CD4-positive, alpha-beta T cell treated with Interleukin-21 for 1 hour (primary cell): ENCODE results near the gene CCDC74A.
"Not testable (repeated sequence)": the region's sequence is repeated elsewhere in the genome, so short reads cannot be mapped to it uniquely, and the experiment has no call there.

Experiments used
- DNase-seq: peaks from one replicate; pipeline ENCODE4 v3.0.0-alpha.2; 2020

Gene CCDC74A

DNA sequence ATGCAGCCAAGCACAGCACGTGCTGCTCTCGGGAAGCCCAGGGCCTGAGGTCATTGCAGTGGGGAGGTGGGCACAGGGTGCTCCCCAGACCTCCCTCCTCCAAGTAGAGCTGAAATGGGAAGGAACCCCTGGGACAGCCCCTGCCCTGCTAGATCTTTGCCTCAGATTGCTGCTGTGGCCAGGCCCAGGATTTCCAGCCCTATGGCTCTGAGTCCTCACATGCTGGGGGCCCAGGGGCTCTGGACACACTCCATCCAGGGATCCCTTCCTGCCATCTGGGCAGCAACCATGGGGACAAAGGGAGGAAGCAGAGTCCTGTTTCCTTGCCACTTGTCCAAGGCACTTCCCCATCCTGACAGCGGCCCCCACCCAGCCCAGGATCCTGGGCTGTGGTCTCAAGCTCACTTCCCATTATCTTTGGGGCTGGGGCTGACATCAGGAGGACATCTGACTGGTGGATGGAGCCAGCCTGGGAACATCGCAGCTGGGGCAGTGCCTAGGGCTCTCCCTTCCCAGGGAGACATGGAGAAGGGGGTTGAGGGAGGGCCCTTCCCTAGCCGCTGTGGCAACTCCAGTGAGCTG is 2.3 kb downstream of the CCDC74A start:
- DNase-seq, result not testable (repeated sequence)

DNA sequence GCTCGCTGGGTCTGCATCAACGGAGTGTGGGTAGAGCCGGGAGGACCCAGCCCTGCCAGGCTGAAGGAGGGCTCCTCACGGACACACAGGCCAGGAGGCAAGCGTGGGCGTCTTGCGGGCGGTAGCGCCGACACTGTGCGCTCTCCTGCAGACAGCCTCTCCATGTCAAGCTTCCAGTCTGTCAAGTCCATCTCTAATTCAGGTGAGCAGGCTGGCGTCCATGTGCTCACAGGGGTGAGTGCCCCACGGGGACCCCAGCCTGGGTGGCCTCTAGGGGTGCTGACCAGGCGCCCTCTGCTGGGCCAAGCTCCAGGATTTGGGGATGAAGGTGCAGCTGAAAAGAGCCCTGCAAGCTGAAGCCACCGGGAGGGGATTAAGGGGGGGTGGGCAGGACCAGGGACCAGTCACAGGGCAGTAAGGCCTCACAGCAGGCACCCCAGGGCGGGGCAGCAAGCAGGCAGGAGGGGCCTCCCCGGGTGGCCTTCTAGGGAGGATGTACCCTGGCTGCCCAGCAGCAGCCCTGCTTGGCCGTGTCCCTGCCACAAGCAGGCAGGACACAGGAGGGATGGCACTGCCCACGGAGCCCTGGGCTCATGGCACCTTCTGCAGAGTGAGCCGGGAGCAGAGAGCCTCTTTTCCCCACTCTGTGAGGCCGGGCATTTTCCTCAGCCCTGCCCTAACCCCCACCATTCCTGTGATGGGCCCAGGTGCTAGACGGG is 3.1 kb downstream of the CCDC74A start:
- DNase-seq, result not testable (repeated sequence)

DNA sequence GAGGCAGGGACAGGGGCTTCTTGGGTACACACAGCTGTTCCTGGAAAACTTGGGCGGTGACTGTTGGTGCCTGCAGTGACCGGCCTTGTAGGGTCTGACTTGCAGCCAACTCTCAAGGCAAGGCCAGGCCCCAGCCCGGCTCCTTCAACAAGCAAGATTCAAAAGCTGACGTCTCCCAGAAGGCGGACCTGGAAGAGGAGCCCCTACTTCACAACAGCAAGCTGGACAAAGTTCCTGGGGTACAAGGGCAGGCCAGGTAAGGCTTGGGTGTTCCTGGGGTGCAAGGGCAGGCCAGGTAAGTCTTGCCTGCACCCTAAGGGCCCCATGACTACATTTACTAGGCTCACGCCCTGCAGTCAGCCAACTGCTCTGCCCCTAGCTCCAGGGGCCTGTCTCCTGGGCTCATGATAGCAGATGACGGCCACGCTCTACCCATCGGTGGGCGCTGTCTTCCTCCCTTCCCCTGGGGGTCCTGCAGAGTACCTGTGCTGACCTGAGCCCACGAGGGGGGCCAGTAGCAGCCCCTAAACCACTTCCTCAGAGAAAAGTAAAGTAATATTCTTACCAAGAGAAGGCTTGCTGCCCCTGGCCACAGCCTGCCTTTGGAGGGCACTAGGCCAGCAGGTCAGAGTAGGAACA is 4.0 kb downstream of the CCDC74A start:
- DNase-seq, result not testable (repeated sequence)

DNA sequence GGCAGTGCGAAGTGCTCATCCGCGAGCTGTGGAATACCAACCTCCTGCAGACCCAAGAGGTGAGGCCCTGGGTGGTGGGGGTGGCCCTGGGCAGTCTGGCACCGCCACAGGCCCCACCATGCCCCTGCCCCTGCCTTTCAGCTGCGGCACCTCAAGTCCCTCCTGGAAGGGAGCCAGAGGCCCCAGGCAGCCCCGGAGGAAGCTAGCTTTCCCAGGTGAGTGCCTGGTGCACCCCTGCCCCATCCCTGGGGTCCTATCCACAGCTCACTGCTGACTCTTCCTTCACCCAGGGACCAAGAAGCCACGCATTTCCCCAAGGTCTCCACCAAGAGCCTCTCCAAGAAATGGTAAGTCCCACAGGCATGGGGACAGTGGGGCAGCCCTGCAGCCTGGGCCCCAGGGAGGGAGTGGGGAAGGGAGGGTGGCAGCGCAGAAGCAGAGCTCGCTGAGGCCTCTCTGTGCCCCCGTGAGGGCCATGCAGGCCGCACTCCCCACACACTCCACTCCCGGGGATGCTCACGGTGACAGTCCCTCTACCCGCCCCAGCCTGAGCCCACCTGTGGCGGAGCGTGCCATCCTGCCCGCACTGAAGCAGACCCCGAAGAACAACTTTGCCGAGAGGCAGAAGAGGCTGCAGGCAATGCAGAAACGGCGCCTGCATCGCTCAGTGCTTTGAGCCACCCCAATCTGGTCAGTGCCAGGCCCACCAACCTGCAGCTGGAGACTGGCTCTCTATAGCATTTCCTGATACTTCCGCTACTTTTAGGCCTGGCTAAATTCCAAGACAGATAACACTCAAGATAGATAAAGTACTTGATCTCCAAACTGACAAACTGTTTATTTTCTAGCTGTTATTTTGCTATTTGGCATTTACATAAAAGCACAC is 5.3 kb downstream of the CCDC74A start:
- not testable (repeated sequence) for DNase-seq

DNA sequence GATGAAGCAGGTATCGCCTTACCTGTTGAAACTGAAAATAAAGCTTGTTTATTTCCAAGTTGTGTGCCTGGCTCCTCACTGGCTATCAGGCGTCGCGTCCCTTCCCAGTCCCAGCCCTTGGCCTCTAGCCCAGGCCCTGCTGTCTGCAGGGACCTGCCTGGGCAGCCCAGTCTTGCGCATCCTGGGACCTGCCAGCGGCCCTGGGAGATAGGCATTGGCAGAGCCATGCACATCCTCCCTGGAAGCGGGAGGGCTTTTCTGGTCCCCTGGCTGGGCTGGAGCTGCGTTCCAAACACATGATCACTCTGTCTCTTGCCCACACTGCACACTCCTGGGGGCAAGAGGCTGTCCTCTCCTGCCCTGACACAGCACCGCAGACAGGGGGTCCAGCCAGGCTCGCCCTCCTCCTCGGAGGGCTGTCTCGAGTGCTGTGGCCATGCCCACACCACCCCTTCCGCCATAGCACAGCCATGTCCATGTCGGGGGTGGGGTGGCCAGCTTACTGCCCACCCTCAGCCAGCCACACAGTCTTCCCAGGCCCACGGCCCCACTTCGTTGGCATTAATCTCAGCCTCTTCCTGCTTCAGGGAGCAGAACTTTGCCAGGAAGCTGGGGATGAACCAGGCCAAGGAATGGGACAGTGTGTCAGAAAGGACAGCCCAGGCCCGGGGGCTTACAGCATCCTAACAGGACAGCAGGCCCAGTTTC is 6.1 kb downstream of the CCDC74A start:
- not testable (repeated sequence) for DNase-seq

DNA sequence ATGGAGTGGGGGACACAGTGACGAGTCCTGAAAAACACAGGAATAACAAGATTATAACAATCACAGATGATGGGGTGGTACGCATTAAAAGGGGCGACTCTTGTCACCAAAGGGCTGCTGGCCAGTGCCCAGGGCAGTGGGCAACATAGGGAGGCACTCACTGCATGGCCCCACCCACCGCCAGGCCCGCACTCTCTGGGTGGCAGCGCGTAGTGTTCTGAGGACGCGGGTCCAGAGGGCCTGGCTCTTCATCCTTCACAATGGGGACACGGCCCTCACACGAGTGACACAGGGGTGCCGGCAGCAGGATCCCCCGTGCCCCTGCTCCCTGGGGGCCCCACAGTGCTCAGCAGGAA is 6.6 kb downstream of the CCDC74A start:
- DNase-seq, result not testable (repeated sequence)

DNA sequence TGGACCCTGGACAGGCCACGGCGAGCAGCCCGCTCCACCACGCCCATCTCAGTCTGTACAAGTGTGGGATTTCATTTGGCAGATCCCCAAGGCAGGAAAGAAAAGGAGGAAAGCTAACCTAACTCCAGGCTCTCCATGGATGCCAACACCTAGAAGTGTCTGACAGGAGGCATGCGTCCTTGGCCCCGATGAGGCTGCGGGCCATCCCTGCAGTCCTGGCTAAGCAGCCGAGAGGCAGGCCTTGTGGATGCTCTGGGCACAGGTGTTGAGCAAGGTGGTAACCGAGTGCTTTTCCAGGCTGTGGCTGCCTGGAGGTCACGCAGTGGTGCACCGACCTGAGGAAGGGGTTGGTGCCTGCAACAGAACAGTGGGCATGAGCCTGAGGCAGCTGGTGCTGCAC is 7.3 kb downstream of the CCDC74A start:
- not testable (repeated sequence) for DNase-seq

DNA sequence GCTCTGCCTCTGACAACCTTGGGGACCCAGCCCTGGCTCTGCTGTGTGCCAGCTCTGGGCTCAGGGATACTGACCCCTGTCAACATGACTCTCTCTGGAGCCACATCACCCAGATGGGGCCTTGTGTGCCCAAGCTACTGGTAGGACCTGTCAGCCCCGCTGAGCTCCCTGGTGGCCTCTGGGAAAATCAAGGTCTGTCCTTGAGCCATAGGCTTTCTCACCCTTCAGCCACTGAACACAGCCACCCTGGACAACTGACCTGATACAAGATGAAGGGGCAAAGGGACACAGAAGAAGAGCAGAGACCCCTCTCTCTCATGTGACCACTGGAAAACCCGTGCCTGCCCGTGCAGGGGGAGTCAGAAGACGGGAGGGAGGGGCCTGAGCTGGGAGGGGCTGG is 7.8 kb downstream of the CCDC74A start:
- no peak for DNase-seq

DNA sequence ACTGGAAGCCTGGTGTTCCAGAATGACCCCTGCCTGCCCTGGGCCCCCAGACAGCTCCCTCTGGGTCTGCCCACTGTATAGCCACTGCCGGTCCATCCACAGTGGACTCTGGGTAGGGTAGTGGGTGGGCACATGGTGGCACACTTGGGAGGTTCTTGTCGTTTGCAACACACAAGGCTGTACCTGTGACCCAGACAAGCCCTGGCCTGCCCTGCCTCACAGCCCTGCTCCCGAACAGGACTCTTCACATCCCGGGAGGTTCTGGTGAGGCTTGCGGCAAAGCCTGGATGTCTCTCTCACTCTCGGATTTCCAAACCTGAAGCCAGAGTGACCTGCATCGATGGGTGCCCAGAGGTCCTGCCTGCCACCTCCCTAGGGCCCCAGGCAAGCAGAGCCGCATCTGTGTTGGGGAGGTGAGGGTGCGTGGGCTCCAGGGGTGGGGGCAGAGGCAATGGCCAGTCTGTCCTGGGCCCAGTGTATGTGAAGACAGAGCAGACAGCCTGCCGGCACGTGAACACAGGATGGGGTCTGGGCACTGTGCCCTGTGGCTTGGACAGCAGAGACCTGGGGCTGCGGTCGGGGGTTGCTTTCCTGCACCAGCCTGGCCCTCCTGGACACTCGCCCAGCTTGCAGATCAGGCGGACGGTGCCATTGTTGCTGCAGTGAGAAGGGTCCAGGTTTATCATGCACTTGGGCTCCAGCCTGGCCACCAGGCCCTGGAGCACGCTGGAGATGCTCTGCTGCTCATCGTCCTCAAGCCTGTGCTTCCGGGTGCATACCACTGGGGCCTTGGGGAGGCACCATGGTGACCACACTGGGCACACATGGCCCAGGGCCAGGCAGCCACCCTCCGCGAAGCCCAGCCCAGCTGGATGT is 8.5 kb downstream of the CCDC74A start:
- not testable (repeated sequence) for DNase-seq

DNA sequence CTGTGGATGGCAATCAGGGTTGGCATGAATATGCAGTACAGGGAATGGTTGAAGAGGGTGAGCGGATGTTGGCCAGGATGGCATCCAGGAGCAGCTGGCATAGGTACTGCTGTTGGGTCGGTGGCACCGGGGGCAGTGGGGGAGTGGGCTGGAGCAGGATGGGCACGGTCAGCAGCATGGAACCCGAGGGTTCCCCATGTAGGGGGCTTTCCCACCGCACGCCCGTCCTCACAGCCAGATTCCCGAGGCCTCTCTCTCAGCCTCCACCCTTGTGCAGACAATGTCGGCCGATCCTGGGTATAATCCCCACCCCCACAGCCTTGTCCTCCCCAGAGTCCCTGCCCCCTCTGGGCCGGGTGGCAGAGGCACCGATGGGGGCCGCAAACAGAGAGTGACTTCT is 9.2 kb downstream of the CCDC74A start:
- DNase-seq, result not testable (repeated sequence)

DNA sequence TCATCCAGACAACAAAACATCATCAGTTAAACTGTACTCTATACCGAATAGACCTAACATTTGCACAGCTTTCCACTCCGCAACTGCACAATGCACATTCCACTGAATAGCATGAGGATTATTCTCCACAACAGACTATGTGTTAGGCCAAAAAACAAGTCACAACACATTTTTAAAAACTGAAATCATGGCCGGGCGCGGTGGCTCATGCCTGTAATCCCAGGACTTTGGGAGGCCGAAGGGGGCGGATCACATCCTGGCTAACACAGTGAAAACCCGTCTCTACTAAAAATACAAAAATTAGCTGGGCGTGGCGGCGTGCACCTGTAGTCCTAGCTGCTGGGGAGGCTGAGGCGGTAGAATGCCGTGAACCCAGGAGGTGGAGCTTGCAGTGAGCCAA is 11.2 kb downstream of the CCDC74A start:
- DNase-seq, result not testable (repeated sequence)

DNA sequence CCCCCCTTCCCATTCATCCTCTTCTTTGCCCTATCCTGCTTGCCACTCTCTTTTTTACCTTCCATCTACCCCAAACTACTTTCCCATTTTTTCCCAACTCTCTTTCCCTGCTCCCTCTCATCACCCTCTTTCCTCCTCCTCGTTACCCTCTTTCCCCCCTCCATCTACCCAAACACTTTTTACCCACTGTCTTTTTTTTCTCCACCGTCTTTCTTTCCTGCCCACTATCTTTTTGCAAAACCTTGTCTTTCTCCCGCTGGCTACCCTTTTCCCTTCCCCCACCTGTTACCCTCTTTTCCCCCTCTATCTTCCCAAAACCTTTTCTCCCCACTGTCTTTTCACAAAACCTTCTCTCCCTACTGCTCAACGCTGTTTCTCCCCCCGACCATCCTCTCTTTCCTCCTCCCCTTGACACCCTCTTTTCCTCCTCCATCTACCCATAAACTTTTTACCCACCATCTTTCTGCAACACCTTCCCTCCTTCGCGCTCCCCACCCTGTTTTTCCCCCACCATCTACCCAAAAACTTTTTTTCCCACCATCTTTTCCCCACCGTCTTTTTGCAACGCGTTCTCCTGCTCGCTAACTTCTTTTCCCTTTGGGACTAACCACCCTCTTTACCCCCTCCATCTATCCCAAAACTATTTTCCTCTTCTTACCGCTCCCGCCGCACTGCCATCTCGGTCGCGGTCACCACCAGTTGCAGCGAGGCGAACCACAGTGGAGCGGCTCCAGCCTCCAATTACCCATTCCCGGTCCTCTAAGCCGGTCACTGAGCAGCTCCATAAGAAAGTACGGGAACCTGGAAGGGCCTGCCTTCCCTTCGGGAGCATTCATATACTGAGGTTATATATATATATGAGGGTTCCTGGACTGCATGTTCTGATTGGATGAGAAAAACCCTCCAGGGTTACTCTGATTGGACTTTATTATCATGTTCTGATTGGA is 15.0 kb downstream of the CCDC74A start:
- no peak for DNase-seq

DNA sequence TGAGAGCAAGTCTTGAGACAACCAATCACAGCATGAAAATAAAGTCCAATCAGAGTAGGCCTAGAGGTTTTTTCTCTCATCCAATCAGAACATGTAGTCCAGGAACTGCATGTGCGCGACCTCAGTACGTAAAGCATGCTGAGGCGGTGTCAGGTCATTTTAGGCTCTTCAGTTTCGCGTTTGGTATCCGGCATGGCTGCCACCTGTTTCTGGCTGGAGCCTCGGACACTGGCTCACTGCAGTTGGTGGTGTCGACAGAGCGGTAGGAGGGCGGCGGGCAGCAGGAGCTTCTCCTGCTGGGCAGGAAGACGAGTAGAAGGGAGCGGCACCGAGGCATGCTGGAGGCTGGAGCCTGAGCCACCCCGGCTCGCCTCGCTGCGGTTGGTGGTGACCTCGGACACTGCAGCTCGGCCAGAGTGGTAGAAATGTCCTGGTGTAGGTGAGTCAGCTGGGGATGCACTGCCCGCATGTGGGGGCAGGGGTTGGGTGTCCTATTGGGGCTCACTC is 15.8 kb downstream of the CCDC74A start:
- no peak for DNase-seq

DNA sequence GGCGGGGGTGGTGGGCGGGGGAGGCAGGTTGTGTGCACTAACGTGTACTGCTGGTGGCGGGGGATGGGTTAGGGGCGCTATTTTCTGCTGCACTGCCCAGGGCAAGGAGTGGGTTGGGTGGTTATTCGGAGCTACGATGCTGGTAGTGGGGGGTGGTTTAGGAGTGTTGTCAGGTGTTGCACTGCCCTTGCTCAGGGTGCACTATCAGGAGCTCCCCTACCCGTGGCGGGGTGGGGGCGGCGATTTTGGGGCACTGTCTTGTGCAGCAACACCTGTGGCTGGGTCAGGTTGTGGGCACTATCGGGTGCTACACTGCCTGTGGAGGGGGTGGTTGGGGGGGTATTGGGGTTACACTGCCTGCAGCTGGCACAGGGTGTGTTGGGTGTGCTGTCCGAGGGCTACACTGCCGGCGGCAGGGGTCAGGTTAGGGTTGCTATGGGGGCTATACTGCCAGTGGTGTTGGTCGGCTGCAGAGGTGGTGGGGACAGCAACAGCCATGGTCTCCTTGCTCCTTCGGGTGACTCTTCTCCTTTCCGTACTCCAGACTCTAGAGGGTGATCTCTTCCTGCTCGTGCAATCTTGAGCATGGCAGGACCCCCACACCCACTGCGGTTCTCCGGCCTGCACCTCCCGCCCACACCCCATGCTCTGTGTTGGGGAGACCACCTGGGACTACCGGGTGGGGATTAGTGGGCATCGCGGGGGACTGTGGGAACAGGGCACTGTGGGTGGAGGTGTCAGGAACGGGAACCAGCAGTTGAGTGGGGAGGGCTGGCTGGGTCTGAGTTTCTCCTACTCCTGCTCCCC is 16.5 kb downstream of the CCDC74A start:
- not testable (repeated sequence) for DNase-seq

DNA sequence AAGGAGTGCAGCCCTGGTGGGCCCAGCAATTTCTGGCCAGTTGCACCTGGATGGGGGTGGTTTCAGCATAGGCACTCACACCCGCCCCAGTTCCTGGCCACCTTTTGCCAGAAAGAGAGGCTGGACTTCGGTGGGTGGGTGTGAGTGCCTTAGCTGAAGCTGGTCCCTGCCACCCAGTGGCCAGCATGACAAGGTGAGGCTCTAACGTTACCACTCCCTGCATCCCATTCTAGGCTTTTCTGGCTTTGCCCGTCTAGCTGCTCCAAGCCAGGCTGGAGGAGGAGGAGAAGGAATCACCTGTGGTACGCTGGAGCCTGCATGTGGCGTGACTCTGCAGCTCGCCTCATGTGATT is 17.1 kb downstream of the CCDC74A start:
- DNase-seq, result not testable (repeated sequence)

DNA sequence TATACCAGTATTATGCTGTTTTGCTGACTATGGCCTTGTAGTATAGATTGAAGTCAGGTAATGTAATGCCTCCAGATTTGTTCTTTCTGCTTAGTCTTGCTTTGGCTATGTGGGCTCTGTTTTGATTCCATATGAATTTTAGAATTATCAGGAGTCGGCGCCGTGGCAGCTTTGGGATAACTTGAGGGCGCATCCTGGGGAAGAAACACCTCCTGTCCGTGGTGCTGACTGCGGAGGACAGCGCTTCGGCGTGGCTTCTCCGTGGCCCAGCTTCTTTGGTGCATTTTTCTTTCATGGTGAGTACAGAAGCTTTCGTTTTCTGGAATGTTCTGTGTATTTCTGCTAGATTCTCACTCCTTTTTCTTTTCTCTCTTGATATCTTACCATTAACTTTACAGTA is 25.2 kb downstream of the CCDC74A start:
- DNase-seq, result no peak

DNA sequence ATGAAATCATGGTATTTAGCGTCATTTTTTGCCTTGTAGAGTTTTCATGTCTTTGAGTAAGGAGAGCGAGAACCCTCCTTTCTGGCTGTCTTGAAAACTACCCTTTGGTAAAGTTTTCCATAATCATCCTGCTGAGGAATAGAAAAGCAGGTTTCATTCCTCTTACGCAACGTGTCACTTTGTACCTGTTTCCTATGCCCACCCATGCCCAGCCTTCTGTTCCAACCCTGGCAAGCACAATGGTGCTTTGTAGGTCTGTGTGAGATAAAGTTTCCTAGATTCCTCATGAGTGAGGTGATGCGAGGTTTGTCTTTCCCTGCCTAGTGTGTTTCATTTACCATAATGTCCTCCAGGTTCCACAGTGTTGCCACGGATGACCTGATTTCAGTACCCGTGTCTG is 29.3 kb downstream of the CCDC74A start:
- DNase-seq, result no peak

DNA sequence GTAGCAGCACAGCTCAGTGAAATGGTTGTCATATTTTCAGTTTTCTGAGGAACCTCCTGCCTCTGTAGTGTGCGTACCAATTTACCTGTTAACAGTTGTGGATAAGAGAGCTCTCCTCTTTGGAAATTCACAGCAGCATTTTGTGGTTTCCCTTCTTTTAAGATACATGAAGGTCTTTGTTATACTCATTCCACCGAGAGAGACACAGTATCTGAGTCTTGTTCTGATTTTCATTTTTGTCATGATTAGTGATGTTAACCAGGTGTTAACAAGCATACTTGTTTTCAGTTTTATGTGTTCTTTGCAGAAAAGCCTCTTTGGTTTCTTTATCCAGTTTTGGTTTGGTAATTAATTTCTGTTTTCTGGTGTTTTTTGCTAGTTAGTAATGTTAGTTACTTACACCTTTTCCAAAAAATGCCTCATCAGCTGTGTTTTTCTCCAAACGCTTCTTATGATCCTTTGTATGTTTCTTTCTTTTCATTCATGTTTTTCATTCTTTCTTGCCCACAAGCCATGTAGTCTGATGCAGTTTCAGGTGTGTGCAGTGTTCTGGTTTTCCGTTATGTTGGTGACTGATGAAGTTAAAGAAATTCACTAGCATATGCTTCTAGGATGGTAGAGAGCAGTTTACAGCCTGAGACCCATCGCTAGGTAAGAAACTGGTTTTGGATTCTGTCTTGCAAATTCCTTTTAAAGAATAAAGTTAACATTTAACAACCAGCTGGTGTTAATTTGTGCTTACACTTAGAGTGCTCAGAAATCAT is 30.1 kb downstream of the CCDC74A start:
- DNase-seq, result no peak

DNA sequence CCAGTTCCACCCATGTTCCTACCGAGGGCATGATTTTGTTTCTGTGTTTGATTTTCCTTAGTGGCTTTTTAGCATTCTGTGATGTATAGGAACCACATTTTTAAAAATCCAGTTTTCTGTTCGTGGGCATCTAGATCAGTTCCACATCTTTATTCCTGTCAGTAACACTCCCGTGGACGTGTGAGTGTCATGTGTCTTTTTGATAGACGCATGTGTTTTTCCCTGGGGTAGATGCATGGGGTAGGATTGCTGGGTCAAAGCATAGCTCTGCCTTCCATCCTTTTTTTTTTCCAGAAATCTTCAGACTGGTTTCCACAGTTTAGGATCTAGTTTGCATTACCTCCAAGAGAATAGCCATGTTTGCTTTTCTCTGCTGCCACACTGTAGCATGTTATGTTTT is 38.7 kb downstream of the CCDC74A start:
- no peak for DNase-seq
